B cell (primary cell): ENCODE results near the gene CAMK2G. TPM values are rescaled to one million over a fixed set of nuclear protein-coding genes. Genes with fewer than 3 reads are reported as not detected.

ENCODE experiments used
- ATAC-seq: fragments of 200-7000 bp; cut with Tn5 transposase; one replicate; pipeline ENCODE4 v1.10.0; 2021; ENCODE audit warnings: low read depth, mild to moderate bottlenecking, moderate number of reproducible peaks, moderate library complexity
- CTCF ChIA-PET: fragments of 350-600 bp; sonication (Branson Sonifier 250); formaldehyde crosslinking; loops from one replicate; lab custom pipeline; 2021; ENCODE audit warnings: antibody characterized with exemption, inconsistent platforms; lab: Charles Lee
- POLR2A ChIA-PET: fragments of 350-600 bp; sonication (Branson Sonifier 250); formaldehyde crosslinking; loops from one replicate; lab custom pipeline; 2021; ENCODE audit warnings: antibody characterized with exemption; lab: Charles Lee
- DNase-seq: peaks from one replicate; pipeline ENCODE4 v3.0.0; 2013
- H2AFZ ChIP-seq: 2 replicates; pipeline ENCODE4 v1.6.1; 2012; ENCODE audit warnings: mild to moderate bottlenecking, low read depth, low read length; ENCODE audit not compliant: insufficient read depth, poor library complexity, severe bottlenecking
- H3K27ac ChIP-seq, 2 donors: 1 replicate in 1 of 2; 2 replicates in 1 of 2; pipeline ENCODE4 v1.5.1; 2012 to 2013; ENCODE audit warnings: low read length in 2 of 2, mild to moderate bottlenecking in 2 of 2, moderate library complexity in 1 of 2
- H3K27me3 ChIP-seq, 4 experiments: fragments of 200-600 bp in 1 of 4; sonication (generic) in 1 of 4; replicated peaks in 1 of 4; 1 replicate in 2 of 4; 2 replicates in 2 of 4; pipeline versions ENCODE4 v1.6.1 to v1.7.0; 2013 to 2016; ENCODE audit warnings: low read length in 3 of 4, mild to moderate bottlenecking in 2 of 4, mixed read lengths in 1 of 4, moderate library complexity in 1 of 4; ENCODE audit not compliant: insufficient read depth in 4 of 4, control insufficient read depth in 3 of 4; ENCODE audit errors: control extremely low read depth in 1 of 4
- H3K36me3 ChIP-seq, 2 experiments: replicated peaks in 1 of 2; 1 replicate in 1 of 2; 2 replicates in 1 of 2; pipeline versions ENCODE4 v1.6.1 to v1.7.1; 2013; ENCODE audit warnings: low read length in 1 of 2; ENCODE audit not compliant: insufficient read depth in 2 of 2, control insufficient read depth in 1 of 2; ENCODE audit errors: control extremely low read depth in 1 of 2, extremely low read depth in 1 of 2
- H3K4me1 ChIP-seq, 2 donors: fragments of 200-600 bp in 1 of 2; sonication (generic) in 1 of 2; 1 replicate in 1 of 2; 2 replicates in 1 of 2; pipeline versions ENCODE4 v1.5.1 to v1.6.1; 2013 to 2017; ENCODE audit warnings: low read length in 2 of 2; ENCODE audit not compliant: control insufficient read depth in 2 of 2, insufficient read depth in 2 of 2
- H3K4me2 ChIP-seq: replicated peaks from 2 replicates; pipeline ENCODE3; 2012; ENCODE audit warnings: mild to moderate bottlenecking, low read depth, low read length; ENCODE audit not compliant: poor library complexity, severe bottlenecking
- H3K4me3 ChIP-seq, 5 experiments: fragments of 200-600 bp in 1 of 5; sonication (generic) in 1 of 5; 1 replicate in 3 of 5; 2 replicates in 2 of 5; pipeline versions ENCODE4 v1.5.1 to v1.7.0; 2011 to 2016; ENCODE audit warnings: low read length in 4 of 5, mild to moderate bottlenecking in 4 of 5, low read depth in 2 of 5, control low read depth in 1 of 5, moderate library complexity in 1 of 5; ENCODE audit not compliant: insufficient read depth in 1 of 5; ENCODE audit errors: control extremely low read depth in 1 of 5, extremely low read depth in 1 of 5
- H3K79me2 ChIP-seq: fragments of 200-600 bp; sonication (generic); one replicate; pipeline ENCODE4 v1.6.0; 2016; ENCODE audit warnings: low read length; ENCODE audit not compliant: control insufficient read depth, insufficient read depth
- H3K9ac ChIP-seq: fragments of 200-600 bp; sonication (generic); 2 replicates; pipeline ENCODE4 v1.6.1; 2017; ENCODE audit warnings: mild to moderate bottlenecking, low read length, moderate library complexity
- H3K9me3 ChIP-seq, 3 donors: one replicate each; pipeline versions ENCODE4 v1.6.1 to v1.7.1; 2013; ENCODE audit warnings: low read length in 2 of 3; ENCODE audit not compliant: control insufficient read depth in 2 of 3, insufficient read depth in 1 of 3; ENCODE audit errors: control extremely low read depth in 1 of 3
- H4K20me1 ChIP-seq: 2 replicates; pipeline ENCODE4 v1.6.0; 2012; ENCODE audit warnings: mild to moderate bottlenecking, low read length; ENCODE audit not compliant: insufficient read depth, control insufficient read depth, poor library complexity, severe bottlenecking
- H3K27ac Mint-ChIP-seq: one replicate; pipeline ENCODE4 v1.8.0; 2021; ENCODE audit warnings: mixed read lengths
- H3K27me3 Mint-ChIP-seq: one replicate; pipeline ENCODE4 v1.8.0; 2021; ENCODE audit warnings: mixed read lengths
- H3K4me1 Mint-ChIP-seq: one replicate; pipeline ENCODE4 v1.8.0; 2021; ENCODE audit warnings: mixed read lengths
- H3K4me3 Mint-ChIP-seq: one replicate; pipeline ENCODE4 v1.8.0; 2021; ENCODE audit warnings: mixed read lengths
- H3K9me3 Mint-ChIP-seq: one replicate; pipeline ENCODE4 v1.8.0; 2022; ENCODE audit warnings: mixed read lengths; ENCODE audit not compliant: insufficient read depth
- EZH2 ChIP-seq: IDR thresholded peaks from 2 replicates; pipeline ENCODE4 v1.6.1; 2012; ENCODE audit warnings: borderline replicate concordance, low read depth, mild to moderate bottlenecking, moderate library complexity, low read length; ENCODE audit not compliant: insufficient read depth, poor library complexity, severe bottlenecking
- WGBS: methylation state at CpG from one replicate; pipeline ENCODE4 v1.1.5; 2013; ENCODE audit warnings: missing lambda C conversion rate; ENCODE audit not compliant: insufficient coverage; 5-methylcytosine and 5-hydroxymethylcytosine counted together
- intact Hi-C: fragments of 100-400 bp; cut with micrococcal nuclease; formaldehyde crosslinking; loops from one replicate; pipeline ENCODE4 v1.10.0; 2022
- polyA plus RNA-seq: library from polyadenylated mRNA; depleted of rRNA; stranded (reverse); fragments of >200 nt; gene quantifications from 2 replicates; pipeline ENCODE4 v1.2.3, GENCODE V29; 2012
- total RNA-seq, 2 donors: library from RNA; stranded (reverse); fragments of 120-200 nt in 1 of 2; gene quantifications; 1 replicate in 1 of 2; 2 replicates in 1 of 2; pipeline versions ENCODE4 v1.2.3 to v1.2.4, GENCODE V29; 2013 to 2022
- TF ChIP-seq, protein P1 (sequence below): fragments of 200-600 bp; IDR thresholded peaks from one replicate; pipeline ENCODE4 v1.8.0; 2022; ENCODE audit warnings: antibody characterized with exemption, mild to moderate bottlenecking

The CAMK2G gene
- total and polyA plus RNA-seq, 2 donors (not counting 1 experiment from before 2014, with no cell fraction given): 42.7 to 48.7 TPM

DNA sequence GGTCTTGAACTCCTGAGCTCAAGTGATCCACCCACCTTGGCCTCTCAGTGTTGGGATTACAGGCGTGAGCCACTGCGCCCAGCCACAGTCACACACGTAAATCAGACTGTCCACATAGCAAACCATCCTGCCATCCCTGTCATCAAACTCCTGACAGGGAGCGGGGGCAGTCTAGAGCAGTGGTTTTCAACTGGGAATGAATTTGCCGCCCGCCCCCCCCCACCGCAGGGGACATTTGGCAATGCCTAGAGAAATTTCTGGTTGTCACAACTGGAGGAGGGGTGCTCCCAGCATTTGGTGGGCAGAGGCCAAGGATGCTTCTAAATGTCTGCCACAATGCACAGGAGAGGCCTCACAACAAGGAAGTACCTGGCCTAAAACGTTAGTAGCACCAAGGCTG, 24.1 kb downstream of the CAMK2G start:
- no peaks in the 10 kb centered on the region for H3K9me3 Mint-ChIP-seq
- Histone ChIP-seq H3K9me3 (no peaks in the 10 kb centered on the region), H3K27ac (no peak overlapping the region), H3K79me2 (peaks cover 17% of the 10 kb centered on the region), H3K4me1 (peaks cover 7 to 17% of the 10 kb centered on the region in 2 donors), H4K20me1 (peaks cover 19% of the 10 kb centered on the region), H3K27me3 (no peaks in the 10 kb centered on the region), H2AFZ (no peak overlapping the region), H3K4me2 (no peak overlapping the region), H3K9ac (no peak overlapping the region), H3K4me3 (no peak overlapping the region), H3K36me3 (peaks cover 0 to 74% of the 10 kb centered on the region in 2 experiments)
- ChIA-PET CTCF (interaction anchor here (0.5 to 19.4 kb wide), 10 partner anchors 9 to 253 kb away, joined by 3 to 498 read pairs (median 4); partner anchors contain the start of gene CAMK2G), POLR2A (interaction anchor here (0.7 to 2.8 kb wide), 4 partner anchors 9 to 107 kb away, joined by 3 to 11 read pairs (median 3); no protein-coding TSS in a partner anchor)
- WGBS: 92% methylated on average over 7 of the region's 8 CpGs
- peaks cover 13% of the 10 kb centered on the region for H3K4me1 Mint-ChIP-seq
- H3K4me3 Mint-ChIP-seq: no peak overlapping the region
- intact Hi-C loops: no loop called here
- ATAC-seq (no peak), DNase-seq (no peak)
- peak overlapping the region; percentile 26 for H3K27ac Mint-ChIP-seq
- no peaks in the 10 kb centered on the region for H3K27me3 Mint-ChIP-seq
- TF ChIP-seq, protein P1, sequence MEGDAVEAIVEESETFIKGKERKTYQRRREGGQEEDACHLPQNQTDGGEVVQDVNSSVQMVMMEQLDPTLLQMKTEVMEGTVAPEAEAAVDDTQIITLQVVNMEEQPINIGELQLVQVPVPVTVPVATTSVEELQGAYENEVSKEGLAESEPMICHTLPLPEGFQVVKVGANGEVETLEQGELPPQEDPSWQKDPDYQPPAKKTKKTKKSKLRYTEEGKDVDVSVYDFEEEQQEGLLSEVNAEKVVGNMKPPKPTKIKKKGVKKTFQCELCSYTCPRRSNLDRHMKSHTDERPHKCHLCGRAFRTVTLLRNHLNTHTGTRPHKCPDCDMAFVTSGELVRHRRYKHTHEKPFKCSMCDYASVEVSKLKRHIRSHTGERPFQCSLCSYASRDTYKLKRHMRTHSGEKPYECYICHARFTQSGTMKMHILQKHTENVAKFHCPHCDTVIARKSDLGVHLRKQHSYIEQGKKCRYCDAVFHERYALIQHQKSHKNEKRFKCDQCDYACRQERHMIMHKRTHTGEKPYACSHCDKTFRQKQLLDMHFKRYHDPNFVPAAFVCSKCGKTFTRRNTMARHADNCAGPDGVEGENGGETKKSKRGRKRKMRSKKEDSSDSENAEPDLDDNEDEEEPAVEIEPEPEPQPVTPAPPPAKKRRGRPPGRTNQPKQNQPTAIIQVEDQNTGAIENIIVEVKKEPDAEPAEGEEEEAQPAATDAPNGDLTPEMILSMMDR: no peak
- no peak for TF ChIP-seq EZH2

DNA sequence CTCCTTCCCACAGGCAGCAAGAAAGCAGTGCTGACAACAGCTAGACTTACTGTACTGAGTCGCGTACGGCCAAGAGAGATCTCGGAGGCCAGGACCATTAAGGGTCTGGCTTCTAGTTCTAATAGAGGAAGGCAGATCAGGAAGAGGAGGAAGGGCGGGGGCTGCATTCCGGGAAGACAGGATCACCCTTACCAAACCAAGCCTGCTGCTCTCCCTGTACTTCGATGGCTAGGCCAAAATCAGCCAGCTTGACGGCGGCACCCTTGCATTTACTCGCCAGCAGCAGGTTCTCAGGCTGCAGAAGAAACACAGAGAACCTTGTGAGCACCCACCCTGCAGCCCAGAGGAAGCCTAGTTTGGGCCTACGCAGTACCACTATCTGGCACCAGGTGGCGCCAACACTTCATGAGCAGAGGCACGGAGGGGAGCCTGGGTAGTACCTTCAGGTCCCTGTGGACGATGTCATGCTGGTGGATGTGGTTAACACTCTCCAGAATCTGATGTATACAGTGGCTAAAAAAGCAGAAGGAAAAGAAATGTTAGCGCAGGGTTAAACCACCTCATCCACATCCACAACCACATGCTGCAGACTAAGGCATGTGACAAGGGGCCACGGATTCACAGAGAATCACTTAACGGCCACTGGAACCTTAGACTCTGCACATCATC, 25.4 kb downstream of the CAMK2G start:
- no peak overlapping the region for H3K9ac ChIP-seq
- ChIA-PET CTCF (interaction anchor here (0.6 to 19.4 kb wide), 19 partner anchors 10 to 246 kb away, joined by 3 to 498 read pairs (median 4); partner anchors contain the start of gene CAMK2G), POLR2A (interaction anchor here (1.1 to 2.8 kb wide), 3 partner anchors 10 to 92 kb away, joined by 3 to 11 read pairs (median 4); no protein-coding TSS in a partner anchor)
- peaks cover 9% of the 10 kb centered on the region for H3K79me2 ChIP-seq
- H4K20me1 ChIP-seq: peaks cover 15% of the 10 kb centered on the region
- H3K4me3 ChIP-seq: no peak overlapping the region
- peaks cover 0 to 68% of the 10 kb centered on the region in 2 experiments for H3K36me3 ChIP-seq
- peak overlapping the region; percentile 51 to 71 for H3K27ac ChIP-seq
- peaks cover 7 to 17% of the 10 kb centered on the region in 2 donors for H3K4me1 ChIP-seq
- Mint-ChIP-seq H3K27me3 (no peaks in the 10 kb centered on the region), H3K27ac (peak overlapping the region; percentile 47), H3K9me3 (no peaks in the 10 kb centered on the region), H3K4me1 (peaks cover 13% of the 10 kb centered on the region), H3K4me3 (peak overlapping the region; percentile 12)
- ATAC-seq: peak; percentile 100
- H3K9me3 ChIP-seq: no peaks in the 10 kb centered on the region
- H3K4me2 ChIP-seq: peak overlapping the region; percentile 50
- WGBS: 36% methylated on average over 15 of the region's 17 CpGs
- peak; percentile 96 for DNase-seq
- H3K27me3 ChIP-seq: no peaks in the 10 kb centered on the region
- no peak overlapping the region for H2AFZ ChIP-seq
- TF ChIP-seq EZH2: no peak
- TF ChIP-seq, protein P1: peak; percentile 99
- intact Hi-C loops: loop anchor here (1.0 to 5.0 kb wide), 8 partner anchors 18 to 302 kb away; partner anchors contain the start of genes ADK and NDST2
